HG02970 (cell line): ENCODE data around the gene RBMS2.
"Not testable (repeated sequence)": the region's sequence is repeated elsewhere in the genome, so short reads cannot be mapped to it uniquely, and the experiment has no call there.

Source experiments
- ATAC-seq: cut with Tn5 transposase; IDR thresholded peaks from one replicate; pipeline ENCODE4 v1.9.1; 2021; ENCODE audit warnings: mild to moderate bottlenecking, moderate library complexity, moderate number of reproducible peaks; ENCODE audit not compliant: unreplicated experiment, low FRiP score

The RBMS2 gene, protein sequence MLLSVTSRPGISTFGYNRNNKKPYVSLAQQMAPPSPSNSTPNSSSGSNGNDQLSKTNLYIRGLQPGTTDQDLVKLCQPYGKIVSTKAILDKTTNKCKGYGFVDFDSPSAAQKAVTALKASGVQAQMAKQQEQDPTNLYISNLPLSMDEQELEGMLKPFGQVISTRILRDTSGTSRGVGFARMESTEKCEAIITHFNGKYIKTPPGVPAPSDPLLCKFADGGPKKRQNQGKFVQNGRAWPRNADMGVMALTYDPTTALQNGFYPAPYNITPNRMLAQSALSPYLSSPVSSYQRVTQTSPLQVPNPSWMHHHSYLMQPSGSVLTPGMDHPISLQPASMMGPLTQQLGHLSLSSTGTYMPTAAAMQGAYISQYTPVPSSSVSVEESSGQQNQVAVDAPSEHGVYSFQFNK

DNA sequence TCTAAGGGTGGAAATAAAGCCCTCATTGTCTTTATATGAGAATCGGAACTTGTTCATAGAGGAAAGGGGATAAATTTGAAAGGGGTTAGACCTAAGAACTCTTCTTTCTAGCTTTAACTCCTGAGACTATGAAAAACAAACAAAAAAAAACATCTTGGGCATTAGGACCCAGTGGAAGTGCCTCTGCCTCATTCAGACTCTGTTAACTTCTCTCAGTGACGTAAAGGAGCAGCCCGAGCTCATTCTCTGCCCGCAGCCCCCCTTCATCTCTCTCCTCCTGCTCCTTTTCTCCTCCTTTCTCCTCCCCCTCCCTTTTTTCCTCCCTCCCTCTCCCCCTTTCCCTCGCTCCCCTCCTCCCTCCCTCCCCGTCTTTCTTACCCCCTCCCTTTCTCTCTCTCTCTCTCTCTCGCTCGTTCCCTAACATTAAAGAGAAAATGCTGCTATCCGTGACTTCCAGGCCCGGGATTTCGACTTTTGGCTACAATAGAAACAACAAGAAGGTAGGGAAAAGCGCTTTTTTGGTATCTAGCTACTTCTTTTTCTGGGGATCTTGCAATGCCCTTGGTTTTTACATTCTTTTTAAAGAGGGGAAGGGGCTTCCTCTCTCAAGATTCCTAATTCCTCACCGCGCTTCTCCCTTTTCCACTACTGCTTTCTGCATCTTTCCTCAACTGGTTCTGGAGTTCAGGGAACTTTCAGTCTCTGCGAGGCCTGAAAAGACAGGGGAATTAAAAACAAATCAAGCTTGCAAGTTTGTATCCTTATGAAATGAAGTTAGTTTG, at the start of gene RBMS2:
Gene RBMS2, plus strand, starts transcription at position 231 of the 782 bp plus-strand sequence. Its CDS starts 204 bp downstream, at position 435.
- ATAC-seq: no peak

DNA sequence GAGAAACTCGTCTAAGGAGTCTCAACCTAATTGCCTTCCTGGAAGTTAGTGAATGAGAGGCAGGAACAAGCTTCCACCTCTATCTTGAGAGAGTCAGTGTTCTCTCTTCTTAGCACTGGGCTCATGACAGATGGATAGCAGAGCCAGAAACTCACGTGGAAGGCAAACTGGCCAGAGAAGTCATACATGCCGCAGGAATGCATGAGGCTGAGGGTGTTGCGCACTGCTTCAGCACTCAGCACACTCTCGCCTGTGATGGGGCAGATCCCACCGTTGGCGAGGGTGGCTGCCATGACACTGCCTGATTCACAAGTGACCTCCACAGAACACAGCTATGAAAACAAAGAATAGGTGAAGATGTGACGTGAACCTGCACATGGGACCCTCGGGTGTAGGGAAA, 47.2 kb upstream of the RBMS2 start:
- ATAC-seq: no peak

DNA sequence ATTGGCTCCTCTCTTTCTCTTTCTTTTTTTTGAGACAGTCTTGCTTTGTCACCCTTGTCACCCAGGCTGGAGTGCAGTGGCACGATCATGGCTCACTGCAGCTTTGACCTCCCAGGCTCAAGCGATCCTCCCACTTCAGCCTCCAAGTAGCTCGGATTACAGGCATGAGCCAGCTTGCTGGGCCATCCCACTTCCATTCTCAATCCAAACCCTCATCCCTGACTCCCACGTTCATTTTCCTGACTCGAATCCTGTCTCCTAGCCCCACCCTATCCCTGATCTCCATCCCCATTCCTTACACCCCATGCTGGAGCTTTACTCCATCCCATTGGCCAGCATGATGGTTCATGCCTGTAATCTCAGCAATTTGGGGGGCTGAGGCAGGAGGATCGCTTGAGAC, 45.5 kb upstream of the RBMS2 start:
- ATAC-seq: no peak

DNA sequence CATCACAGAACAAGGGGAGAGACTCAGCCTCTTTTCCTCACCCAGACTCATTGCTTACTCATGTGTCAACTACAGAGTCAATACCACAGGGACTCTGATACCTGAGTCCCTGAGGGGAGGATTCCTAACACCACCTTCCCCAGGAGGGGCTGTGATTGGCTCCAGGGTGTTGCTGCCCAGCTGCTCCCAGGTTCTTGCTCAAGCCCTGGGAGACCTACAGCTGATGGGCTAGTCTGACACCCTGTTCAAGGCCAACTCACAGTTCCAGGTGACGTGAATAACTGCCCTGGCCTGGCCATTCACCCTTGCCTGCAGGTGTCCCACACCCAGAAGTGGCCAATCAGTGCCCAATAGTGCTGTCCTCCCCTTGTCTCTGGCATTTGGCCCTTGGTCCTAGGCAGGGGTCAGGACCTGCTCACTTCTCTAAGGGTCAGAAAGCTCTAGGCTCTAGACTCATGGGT, 44.6 kb upstream of the RBMS2 start:
- no peak for ATAC-seq

DNA sequence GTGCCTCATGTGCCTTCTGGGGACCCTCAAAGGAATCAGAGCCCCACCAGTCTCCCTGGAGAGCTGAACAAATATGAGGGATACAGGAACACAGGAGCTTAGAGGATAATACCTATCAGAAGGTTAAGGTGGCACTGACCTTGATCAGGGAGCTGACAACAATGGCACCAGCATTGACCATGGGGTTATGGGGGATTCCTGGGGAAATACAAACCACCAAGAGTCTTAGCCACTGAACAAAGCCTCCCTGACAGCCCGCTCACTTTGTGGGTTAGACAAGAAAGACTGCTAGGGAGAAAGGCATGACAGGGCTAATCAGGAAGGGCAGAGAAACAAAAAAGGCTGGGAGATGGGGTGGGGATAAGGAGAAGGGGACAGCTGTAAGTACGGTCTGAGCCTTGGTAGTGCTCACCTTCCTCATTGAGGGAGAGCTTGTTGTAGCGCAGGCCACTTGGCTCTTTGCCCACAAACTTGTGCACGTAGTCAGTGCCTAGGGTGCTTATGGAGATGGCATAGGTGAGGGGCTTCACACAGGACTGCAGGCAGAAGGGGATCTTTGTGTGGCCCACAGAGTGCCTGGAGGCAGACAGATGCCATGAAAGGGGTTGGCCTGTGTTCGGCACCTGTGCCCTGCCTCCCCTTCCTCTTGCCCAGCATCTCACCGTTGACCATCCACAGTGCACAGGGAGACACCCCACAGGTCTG, 43.9 kb upstream of the RBMS2 start:
- ATAC-seq: no peak

DNA sequence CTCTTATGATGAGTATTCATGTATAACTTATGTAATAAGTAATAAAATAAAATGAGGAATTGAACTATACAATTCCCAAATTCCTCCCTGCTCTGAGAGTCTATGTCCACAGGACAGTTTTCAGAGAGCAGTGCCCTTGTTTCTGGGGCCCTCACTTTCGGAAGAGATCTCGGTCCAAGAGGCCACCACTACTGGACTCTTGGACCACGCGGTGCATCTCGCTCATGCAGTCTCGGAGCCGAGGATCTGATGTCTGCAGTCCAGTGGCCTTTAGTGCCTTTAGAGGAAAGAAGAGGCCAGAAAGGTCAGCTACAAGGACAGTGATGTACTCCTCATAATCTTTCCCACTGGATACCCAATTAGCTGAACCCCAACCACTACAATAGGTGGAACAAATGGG, 42.0 kb upstream of the RBMS2 start:
- no peak for ATAC-seq

DNA sequence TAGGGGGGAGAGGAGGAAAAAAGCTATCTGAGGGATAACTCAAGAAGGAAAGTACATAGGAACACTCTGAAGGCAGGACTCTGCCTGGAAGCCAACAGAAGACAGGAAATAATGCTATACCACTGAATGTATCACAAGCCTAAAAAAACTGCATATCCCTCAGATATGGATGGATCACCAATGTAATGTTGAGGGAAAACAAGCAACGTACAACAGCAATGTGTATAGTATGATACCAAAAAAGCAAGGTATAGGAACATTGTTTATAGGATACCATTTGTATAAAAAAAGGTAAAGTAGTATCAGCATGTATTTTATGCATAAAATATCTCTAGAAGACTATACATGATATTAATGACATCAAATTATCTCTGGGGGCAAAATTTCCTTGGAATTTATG, 37.1 kb upstream of the RBMS2 start:
- ATAC-seq: no peak

DNA sequence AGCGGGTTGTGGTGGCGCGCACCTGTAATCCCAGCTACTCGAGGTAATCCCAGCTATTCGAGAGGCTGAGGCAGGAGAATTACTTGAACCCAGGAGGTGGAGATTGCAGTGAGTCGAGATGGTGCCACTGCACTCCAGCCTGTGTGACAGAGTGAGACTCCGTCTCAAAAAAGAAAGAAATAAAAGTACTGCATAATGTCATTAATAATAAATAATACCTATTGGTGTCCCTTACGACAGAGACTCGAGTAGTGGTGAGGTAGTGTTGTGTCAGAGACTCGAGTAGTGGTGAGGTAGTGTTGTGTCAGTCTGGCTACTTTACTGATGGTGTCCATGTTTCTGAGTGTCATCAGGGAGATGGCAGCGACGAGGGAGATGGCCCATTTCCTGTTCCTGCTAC, 34.9 kb upstream of the RBMS2 start:
- ATAC-seq: no peak

DNA sequence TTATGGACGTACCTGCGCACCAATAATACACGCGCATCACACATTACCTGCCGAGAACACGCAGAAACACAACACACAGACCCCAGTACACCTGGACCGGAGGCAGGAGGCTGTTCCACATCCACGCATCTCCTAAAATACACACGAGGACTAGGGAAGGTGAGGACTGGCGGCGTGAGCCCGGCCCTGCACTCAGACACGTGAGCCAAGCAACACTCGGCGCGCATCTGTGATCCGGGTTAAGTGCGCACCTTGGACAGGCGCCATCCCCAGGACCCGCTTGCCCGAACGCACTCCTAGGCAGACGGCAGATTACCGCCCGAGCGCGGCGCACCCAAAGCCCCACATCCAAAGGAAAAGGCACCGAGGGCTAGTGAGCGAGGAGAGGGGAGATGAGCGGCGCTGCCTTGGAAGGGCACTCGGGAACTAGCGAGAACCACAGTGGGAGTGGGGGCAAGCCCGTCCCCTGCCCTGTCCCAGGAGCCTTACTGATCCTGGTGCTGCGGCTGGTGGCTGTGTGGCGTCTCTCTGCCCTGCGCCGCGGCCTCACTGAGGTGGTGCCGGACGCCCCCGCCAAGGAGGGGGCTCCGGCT, 34.1 kb upstream of the RBMS2 start:
- ATAC-seq: no peak

DNA sequence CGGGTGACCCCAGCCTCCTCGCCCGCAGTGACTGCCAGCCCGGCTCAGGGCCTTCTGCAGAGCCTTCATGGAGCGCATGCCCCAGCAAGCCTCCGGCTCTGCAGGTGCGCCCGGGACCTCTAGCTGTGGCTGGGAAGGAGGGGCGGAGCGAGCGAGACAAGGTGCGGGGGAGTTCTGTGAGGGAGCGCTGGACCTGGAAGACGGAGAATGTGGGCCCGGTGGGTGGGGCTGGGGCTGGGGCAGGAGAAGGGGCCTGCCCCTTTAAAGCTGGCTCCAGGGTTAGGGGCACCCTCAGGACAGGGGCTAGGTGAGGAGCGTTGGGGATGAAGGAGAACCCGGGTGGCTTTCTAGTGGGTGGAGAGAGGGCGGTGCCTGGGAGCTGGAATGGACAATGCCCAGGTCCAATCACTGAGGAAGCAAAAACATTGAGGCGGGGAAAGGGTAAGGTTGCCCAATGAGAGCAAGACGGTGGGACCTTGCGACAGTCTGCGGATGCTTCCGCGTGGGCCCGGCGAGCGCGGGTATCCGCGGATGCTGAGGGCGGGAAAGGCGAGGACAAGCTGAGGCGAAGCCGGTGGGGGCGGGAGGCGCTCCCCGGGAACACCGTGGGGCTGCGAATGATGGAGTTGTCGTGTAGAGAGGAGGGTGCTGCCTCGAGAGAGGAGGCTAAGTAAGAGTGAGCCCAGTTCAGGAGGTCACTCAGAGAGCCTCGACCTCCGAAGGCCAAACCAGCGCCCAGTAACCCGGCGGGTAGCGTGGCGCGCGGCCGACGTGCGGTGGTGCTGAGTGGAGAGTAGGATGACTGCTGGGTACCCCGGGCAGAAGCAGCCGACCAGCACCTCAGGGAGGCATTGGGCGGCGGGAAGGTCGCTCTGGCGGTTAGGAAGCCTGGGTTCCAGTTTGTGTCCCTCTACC, 33.3 kb upstream of the RBMS2 start, which contains the start of gene GLS2:
Gene GLS2, minus strand, starts transcription at position 121 of the 915 bp plus-strand sequence. Its CDS starts 43 bp downstream, at position 78.
- ATAC-seq: no peak

DNA sequence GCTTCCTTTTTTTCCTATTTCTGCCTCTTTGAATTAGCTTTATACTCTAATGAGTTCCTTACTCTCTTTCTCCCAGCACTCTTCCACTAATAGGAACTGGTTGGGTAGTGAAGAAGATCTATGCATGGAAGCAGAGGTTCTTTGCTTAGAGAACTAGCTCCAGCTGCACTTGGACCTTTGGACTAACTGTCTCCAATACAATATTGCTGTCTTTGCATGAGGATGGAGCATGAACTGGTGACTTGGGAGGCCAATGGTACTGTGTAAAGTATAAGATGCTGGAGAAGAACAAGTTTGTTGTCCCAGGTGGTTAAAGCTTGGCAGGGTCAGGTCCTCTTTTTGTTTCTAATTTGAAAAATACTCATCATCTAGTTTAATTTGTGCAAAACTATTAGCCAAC, 31.3 kb upstream of the RBMS2 start:
- ATAC-seq: no peak

DNA sequence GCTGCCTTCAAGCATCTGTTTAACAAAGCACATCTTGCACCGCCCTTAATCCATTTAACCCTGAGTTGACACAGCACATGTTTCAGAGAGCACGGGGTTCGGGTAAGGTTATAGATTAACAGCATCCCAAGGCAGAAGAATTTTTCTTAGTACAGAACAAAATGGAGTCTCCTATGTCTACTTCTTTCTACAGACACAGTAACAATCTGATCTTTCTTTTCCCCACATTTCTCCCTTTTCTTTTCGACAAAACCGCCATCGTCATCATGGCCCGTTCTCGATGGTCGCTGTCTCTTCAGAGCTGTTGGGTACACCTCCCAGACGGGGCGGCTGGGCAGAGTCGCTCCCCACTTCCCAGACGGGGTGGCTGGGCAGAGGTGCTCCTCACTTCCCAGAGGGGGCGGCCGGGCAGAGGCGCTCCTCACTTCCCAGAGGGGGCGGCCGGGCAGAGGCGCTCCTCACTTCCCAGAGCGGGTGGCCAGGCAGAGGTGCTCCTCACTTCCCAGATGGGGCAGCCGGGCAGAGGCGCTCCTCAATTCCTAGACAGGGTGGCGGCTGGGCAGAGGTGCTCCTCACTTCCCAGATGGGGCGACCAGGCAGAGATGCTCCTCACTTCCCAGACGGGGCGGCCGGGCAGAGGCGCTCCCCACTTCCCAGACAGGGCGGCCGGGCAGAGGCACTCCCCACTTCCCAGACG, 28.1 kb upstream of the RBMS2 start:
- not testable (repeated sequence) for ATAC-seq

DNA sequence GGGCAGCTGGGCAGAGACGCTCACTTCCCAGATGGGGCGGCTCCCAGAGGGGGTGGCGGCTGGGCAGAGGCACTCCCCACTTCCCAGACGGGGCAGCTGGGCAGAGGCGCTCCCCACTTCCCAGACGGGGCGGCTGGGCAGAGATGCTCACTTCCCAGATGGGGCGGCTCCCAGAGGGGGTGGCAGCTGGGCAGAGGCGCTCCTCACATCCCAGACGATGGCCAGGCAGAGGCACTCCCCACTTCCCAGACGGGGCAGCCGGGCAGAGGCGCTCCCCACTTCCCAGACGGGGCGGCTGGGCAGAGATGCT, 27.6 kb upstream of the RBMS2 start:
- not testable (repeated sequence) for ATAC-seq

DNA sequence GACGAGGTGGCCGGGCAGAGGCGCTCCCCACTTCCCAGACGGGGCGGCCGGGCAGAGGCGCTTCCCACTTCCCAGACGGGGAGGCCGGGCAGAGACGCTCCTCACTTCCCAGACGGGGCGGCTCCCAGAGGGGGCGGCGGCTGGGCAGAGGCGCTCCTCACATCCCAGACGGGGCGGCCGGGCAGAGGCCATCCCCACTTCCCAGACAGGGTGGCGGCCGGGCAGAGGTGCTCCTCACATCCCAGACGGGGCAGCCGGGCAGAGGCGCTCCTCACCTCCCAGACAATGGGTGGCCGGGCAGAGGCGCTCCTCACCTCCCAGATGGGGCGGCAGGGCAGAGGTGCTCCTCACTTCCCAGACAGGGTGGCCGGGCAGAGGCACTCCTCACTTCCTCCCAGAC, 27.1 kb upstream of the RBMS2 start:
- ATAC-seq: not testable (repeated sequence)

DNA sequence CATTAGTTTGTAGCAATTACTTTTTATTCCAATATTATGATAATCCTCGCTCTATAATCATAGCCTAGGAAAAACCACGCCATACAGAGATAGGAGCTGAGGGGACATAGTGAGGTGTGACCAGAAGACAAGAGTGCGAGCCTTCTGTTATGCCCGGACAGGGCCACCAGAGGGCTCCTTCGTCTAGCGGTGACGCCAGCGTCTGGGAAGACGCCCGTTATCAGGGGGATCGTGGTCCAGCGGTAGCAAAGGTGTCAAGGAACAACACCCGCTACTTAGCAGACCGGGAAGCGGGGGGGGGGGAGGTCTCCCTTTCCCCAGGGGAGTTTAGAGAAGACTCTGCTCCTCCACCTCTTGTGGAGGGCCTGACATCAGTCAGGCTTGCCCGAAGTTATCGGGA, 24.9 kb upstream of the RBMS2 start:
- ATAC-seq: not testable (repeated sequence)

DNA sequence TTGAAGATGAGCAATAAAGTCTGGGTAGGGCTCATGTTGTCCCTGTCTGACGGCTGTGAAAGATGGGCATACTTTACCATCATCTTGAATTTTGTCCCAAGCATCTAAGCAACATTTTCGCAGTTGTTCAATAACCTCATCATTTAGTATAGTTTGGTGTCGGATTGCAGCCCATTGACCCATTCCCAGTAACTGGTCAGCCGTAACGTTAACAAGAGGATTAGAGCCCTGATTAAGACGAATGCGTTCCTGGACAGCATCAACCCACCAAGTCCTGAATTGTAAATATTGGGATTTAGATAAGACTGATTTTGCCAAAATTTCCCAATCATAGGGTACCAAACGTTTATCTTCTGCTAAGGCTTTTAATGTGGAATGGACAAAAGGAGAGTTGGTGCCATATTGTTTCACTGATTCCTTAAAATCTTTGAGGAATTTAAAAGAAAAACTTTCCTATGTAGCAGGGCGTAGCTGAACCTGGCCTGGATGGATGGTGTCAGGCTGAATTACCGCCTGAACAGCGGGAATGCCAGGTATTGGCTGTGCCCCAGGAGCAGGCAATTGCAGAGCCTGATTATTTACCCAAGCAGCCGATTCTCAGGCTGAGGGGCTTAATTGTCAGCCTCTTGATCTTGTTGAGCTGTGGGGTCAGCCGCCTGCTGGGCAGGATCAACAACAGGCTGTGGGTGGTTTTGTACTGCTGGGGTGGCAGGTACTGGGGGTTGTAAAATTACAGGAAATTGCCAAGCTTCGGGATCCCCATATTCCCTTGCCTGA, 23.3 kb upstream of the RBMS2 start:
- not testable (repeated sequence) for ATAC-seq

DNA sequence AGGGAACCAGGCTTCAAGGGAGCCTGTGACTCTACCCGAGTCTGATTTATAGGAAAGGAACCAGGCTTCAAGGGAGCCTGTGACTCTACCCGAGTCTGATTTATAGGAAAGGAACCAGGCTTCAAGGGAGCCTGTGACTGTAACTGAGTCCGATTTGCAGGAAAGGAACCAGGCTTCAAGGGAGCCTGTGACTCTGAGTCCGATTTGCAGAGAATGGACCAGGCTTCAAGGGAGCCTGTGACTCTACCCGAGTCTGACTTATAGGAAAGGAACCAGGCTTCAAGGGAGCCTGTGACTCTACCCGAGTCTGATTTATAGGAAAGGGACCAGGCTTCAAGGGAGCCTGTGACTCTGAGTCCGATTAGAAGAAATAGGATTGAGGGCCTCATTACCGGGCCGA, 22.2 kb upstream of the RBMS2 start:
- not testable (repeated sequence) for ATAC-seq

DNA sequence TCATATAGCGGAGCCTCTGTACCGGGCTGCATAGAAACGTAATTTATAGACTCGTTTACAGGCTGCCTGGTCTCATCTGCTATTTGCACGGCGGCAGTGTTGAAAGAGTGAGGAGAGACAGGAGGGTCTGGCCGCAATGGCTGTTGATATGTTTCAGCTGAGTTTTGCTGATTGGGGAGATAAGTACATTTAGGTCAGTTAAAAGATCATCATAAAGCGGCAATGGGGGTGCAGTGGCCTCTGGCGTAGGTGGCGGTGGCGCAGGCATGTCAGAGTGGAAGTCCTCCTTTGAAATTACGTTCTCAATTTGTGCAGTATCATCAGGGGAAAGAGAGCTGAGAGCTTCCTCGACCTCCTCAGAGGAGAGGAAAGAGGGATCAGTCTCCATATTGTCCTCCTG, 21.7 kb upstream of the RBMS2 start:
- not testable (repeated sequence) for ATAC-seq
